Fibroblast of upper back skin (primary cell): ENCODE measurements around the gene RBBP7.

Source experiments
- DNase-seq: peaks from one replicate; pipeline ENCODE4 v3.0.0-alpha.2; 2013

The RBBP7 gene

GRCh38 chrX:16870095-16870861, at the start of gene RBBP7:
RBBP7 (minus strand) TSS chrX:16870362; CDS start chrX:16870053, 309 bp downstream.
- peak; percentile 90 for DNase-seq

DNA sequence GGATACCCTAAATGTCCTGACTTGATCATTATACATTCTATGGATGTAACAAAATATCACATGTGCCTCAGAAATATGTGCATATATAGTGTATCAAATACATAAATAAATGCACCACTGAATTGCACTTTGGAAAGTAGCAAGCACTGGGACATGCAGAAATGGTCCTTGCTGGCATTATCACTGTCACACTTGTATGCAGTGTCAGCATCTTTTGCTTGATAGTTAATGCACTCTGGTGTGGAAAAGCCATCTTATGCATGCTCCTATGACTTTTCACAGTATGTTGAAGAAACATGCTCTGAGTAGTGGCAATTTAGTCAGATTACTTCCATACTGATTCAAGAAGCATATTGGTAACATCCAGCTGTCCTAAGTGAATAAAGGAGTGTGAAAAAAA, 48.8 kb upstream of the RBBP7 start:
- DNase-seq, result no peak

DNA sequence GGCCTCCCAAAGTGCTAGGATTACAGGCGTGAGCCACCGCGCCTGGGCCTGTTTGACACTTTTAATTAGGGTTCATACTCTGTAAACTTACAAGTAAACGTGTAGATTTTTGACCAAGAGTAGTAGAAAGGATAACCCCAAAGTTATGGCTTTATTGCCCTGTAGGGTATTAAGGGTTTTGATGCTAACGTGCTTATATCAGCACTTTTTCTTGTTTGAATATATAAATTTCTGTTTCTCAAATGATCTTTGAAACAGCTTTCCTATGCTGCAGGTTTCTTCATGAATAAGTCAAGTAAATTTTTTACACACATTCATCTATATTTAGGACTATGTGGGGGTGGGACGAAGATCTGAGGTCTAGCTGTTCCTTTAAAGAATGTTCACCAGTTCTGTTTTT, 47.0 kb upstream of the RBBP7 start:
- DNase-seq, result no peak

GRCh38 chrX:16916561-16916960, 46.4 kb upstream of the RBBP7 start:
- no peak for DNase-seq

- no peak for DNase-seq
These were observed 43.9 kb upstream of the RBBP7 start for GRCh38 chrX:16914058-16914457.

- DNase-seq, result no peak
These were observed 40.2 kb upstream of the RBBP7 start for GRCh38 chrX:16910376-16910775.

DNA sequence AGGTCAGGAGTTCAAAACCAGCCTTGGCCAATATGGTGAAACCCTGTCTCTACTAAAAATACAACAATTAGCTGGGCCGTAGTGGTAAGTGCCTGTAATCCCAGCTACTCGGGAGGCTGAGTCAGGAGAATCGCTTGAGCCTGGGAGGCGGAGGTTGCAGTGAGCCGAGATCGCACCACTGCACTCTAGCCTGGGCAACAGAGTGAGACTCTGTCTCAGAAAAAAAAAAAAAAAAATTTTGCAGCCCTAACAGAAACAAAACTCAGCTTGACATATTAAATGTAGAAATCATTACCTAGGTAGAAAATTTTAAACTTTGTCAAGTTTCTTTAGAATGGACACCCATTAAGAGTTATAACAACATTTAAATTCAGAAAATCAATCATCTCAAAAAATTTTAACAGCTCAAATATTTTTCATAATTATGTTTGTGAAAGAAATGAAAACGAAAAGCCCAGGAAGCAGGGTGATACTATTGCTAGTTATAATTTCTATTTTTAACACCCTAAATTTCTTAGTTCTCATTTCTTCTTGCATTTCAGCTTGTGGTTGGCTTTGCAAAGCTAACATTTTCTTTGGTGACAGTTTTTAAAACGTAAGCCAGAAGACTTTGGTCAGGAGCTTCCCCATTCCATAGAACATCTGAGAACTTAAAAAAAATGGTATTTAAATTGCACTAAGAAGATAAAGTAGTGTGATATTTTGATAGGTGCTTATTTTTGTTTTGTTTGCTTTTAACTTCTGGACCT, 33.3 kb upstream of the RBBP7 start:
- no peak for DNase-seq

- DNase-seq, result no peak
These were observed 27.3 kb upstream of the RBBP7 start for GRCh38 chrX:16897445-16897844.

GRCh38 chrX:16892504-16893362, 22.6 kb upstream of the RBBP7 start:
- DNase-seq, result peak; percentile 74

DNA sequence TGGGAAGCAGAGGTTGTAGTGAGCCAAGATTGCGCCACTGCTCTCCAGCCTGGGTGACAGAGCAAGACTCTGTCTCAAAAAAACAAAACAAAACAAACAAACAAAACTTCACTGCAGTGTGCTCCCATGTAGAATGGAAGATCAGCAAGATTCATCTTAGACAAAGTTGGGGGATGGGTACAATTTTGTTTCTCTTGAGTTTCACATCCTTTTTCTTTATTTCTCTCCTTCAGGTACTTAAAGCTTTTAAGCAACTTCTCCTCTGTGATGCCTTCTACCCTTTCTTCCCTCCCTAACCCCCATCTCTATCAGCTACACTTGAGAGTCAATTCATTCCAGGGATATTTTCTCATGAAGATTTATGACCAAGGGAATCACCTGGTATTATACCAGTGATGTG, 15.5 kb upstream of the RBBP7 start:
- DNase-seq, result no peak

GRCh38 chrX:16883487-16883804, 13.3 kb upstream of the RBBP7 start:
- DNase-seq, result no peak

GRCh38 chrX:16882702-16883486, 12.7 kb upstream of the RBBP7 start:
- DNase-seq, result peak; percentile 63

DNA sequence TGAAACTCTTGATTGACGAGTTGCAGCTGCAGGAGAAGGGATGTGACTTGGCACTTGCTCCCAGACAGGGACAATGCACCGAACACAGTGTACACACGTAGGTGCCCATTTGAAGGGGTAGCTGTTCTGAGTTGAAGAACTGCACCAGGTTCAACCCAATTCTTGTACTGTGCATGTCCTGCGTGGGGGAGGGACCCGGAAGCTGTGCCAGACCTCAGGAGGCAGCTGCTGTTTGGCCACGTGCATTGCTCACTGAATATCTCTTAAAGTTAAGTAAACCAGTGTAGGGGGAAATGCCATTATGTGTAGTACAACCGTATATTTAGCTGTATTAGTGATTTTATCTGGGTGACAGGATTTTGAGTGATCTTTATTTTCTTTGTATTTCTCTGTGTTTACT, 12.0 kb upstream of the RBBP7 start:
- DNase-seq, result peak; percentile 6

DNA sequence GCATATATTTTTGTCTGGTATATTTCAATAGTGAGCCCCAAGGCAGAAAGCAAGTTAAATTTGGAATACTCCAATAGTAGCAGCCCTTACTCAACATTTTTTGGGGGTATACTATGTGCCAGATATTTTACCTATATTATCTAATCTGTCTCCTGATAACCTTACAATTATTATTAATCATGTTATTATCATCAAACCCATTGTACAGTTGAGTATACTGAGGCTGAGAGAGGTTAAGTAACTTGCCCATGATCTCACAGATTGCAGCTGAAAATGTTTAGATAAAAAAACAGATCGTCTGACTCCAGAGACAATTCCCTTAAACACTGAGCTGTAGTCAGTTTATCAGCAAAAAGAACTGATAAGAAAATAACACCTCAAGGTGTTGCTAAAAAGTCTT, 6.5 kb upstream of the RBBP7 start:
- no peak for DNase-seq

- no peak for DNase-seq
These were observed 4.4 kb upstream of the RBBP7 start for GRCh38 chrX:16874458-16875095.

GRCh38 chrX:16873106-16873505, 2.9 kb upstream of the RBBP7 start:
- DNase-seq, result no peak

- no peak for DNase-seq
These were observed 977 bp upstream of the RBBP7 start for GRCh38 chrX:16870862-16871815.

GRCh38 chrX:16869393-16870094, 618 bp downstream of the RBBP7 start:
- peak; percentile 20 for DNase-seq

GRCh38 chrX:16868920-16869319, 1.2 kb downstream of the RBBP7 start:
- no peak for DNase-seq

DNA sequence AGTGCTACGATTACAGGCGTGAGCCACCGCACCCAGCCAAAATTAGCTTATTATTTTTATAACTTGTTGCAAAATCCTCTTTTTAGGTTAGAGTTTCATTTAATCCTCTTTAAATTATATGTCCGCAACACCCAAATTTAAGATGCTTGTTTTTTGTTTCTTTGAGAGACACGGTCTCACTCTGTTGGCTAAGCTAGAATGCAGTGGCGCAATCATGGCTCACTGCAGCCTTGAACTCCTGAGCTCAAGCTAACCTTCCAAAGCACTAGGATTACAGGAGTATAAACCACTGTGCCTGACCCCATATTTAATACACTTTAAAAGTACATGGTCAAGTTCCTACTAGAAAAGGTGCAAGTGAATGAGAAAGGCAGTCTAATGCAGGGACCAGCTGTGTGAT, 2.2 kb downstream of the RBBP7 start:
- DNase-seq, result no peak
